Measurements from ENCODE around the gene KLHL42. TPM values are rescaled to one million over a fixed set of nuclear protein-coding genes. Genes with fewer than 3 reads are reported as not detected.

Gene KLHL42
- total RNA-seq, 1 donor from 2014 or later, result 65.3 TPM

DNA sequence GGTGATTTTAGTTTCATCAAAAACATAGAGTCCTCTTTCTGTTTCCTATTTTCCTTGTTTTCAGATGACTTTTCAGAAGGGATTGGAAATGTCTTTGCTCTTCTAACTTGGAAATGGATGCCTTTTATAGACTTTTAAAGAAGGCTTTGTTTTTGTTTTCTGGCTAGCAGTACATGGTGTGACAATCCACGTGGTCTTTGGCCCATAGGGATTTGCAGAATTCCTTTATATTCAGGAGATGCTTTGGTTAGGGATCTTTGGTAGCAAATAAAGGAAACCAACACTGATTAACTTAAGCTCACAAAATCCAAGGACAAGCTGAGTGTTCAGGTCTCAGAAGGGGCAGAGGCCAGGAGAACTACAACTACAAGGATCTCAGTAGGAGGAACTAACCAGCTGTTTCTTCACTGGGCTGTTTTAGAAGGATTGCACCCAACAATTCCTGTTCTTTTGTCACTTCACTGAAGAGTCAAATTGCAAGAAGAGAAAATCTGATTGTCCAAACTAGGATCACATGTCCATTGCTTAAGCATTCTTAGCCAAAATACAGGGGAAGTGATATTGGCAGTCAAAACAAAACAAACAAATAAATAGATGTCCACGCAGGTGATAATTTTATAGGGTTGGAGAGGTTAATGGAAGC is 58.6 kb downstream of the KLHL42 start:
- no peaks in the 10 kb centered on the region for H3K4me1 Mint-ChIP-seq (ENCODE audit: low read depth, unreplicated experiment)
- no peak for DNase-seq
- TF ChIP-seq, protein P1, sequence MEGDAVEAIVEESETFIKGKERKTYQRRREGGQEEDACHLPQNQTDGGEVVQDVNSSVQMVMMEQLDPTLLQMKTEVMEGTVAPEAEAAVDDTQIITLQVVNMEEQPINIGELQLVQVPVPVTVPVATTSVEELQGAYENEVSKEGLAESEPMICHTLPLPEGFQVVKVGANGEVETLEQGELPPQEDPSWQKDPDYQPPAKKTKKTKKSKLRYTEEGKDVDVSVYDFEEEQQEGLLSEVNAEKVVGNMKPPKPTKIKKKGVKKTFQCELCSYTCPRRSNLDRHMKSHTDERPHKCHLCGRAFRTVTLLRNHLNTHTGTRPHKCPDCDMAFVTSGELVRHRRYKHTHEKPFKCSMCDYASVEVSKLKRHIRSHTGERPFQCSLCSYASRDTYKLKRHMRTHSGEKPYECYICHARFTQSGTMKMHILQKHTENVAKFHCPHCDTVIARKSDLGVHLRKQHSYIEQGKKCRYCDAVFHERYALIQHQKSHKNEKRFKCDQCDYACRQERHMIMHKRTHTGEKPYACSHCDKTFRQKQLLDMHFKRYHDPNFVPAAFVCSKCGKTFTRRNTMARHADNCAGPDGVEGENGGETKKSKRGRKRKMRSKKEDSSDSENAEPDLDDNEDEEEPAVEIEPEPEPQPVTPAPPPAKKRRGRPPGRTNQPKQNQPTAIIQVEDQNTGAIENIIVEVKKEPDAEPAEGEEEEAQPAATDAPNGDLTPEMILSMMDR (IDR thresholded peaks at IDR 0.05; ENCODE audit: partially characterized antibody, unreplicated experiment), result no peak
- no peaks in the 10 kb centered on the region for H3K27me3 Mint-ChIP-seq (ENCODE audit: unreplicated experiment)
- peaks cover 13% of the 10 kb centered on the region for H3K36me3 Mint-ChIP-seq (ENCODE audit: unreplicated experiment)
- no peak overlapping the region for H3K27ac Mint-ChIP-seq (ENCODE audit: unreplicated experiment)
- no peaks in the 10 kb centered on the region for H3K9me3 Mint-ChIP-seq (ENCODE audit: unreplicated experiment)
- no peak overlapping the region for H3K4me3 Mint-ChIP-seq (ENCODE audit: unreplicated experiment)

DNA sequence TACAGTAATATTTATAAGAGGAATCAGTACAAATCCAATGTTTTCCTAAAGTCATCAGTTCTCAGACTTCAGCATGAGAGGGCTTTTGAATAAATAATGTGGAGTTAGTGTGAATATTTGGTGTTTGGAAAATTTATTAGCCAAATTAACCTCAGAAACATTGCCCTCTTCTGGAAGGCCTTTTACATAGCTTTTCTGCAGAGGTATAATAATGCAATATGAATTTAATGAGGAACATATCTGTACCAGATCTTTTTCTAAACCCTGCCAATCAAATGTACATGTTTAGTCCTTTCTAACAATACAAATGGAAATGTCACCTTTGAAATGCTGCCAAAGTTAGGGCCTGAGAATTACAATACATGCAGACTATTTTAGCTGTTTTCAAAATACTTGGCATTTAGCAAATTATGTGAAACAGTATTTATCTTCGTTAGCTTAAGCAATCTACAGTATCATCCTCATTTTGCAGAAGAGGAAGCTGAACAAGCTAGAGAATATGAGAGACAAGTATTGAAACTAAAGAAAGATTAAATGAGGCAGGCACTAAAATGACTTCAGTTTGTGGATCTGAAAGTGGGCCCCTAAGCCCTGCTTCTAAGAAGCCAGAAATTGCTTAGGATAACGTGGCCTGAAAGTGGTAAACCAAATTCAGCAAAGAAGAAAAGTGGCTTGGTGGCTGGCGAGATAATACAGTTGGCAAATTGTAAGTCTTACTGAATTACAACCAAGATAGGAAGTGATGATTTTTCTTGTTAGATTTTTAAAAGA is 60.4 kb downstream of the KLHL42 start:
- Mint-ChIP-seq H3K27ac (ENCODE audit: unreplicated experiment) (no peak overlapping the region), H3K9me3 (ENCODE audit: unreplicated experiment) (no peaks in the 10 kb centered on the region), H3K36me3 (ENCODE audit: unreplicated experiment) (no peaks in the 10 kb centered on the region), H3K27me3 (ENCODE audit: unreplicated experiment) (no peaks in the 10 kb centered on the region), H3K4me1 (ENCODE audit: low read depth, unreplicated experiment) (peaks cover 6% of the 10 kb centered on the region), H3K4me3 (ENCODE audit: unreplicated experiment) (no peak overlapping the region)
- TF ChIP-seq, protein P1 (IDR thresholded peaks at IDR 0.05; ENCODE audit: partially characterized antibody, unreplicated experiment), result no peak
- no peak for DNase-seq

DNA sequence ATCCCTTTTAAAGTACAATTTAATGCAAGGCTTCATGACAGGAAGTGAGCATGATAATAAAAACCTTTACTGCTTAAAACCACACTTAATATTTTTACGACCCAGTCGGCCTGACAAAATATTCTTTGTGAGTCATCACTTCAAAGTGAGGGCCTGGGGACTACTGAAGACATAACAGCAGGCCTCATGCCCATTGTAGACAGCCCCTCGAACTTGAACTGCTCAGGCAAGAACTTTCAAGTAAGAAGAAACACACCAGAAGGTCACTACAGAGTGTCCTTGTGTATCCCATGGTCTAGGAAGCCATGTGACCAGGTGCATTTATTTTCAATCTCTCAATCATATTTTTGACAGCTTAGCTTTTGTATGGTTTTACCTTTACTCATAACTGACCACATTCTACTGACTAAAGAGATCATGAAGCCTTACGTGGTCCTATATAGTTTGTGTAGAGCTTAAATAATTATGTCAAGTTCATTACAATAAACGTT is 61.4 kb downstream of the KLHL42 start:
- DNase-seq, result no peak
- H3K4me3 Mint-ChIP-seq (ENCODE audit: unreplicated experiment), result no peak overlapping the region
- no peaks in the 10 kb centered on the region for H3K9me3 Mint-ChIP-seq (ENCODE audit: unreplicated experiment)
- TF ChIP-seq, protein P1 (IDR thresholded peaks at IDR 0.05; ENCODE audit: partially characterized antibody, unreplicated experiment), result no peak
- H3K27me3 Mint-ChIP-seq (ENCODE audit: unreplicated experiment), result peaks cover 1% of the 10 kb centered on the region
- peaks cover 6% of the 10 kb centered on the region for H3K4me1 Mint-ChIP-seq (ENCODE audit: low read depth, unreplicated experiment)
- no peaks in the 10 kb centered on the region for H3K36me3 Mint-ChIP-seq (ENCODE audit: unreplicated experiment)
- H3K27ac Mint-ChIP-seq (ENCODE audit: unreplicated experiment), result no peak overlapping the region

DNA sequence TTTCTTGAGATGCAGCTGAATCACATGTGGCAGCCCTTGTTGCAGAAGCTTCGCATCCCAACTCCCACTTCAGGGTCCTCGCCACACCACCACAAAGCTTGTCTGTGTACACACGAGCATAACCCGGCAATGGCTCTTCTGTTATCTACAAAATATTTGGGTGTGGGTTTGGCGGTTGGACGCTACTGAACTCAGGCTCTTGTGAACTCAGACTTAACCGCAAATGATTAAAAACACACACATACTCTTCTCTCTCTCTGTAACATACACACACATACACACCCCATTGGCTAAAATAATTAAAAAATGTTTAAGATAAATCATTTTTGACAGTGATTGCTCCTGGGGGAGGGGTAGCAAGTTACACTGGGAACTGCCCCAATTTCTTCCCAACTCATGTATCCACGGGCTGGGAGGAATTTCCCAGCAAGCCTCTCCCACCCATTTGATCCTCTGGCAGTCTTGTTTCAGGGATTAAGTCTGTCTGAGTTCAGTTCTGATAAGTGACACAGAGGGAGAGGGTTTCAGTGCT is 63.7 kb downstream of the KLHL42 start:
- DNase-seq, result no peak
- Mint-ChIP-seq H3K4me1 (ENCODE audit: low read depth, unreplicated experiment) (peaks cover 6% of the 10 kb centered on the region), H3K36me3 (ENCODE audit: unreplicated experiment) (peaks cover 4% of the 10 kb centered on the region), H3K9me3 (ENCODE audit: unreplicated experiment) (no peaks in the 10 kb centered on the region), H3K4me3 (ENCODE audit: unreplicated experiment) (no peak overlapping the region), H3K27ac (ENCODE audit: unreplicated experiment) (no peak overlapping the region), H3K27me3 (ENCODE audit: unreplicated experiment) (peaks cover 3% of the 10 kb centered on the region)
- TF ChIP-seq, protein P1 (IDR thresholded peaks at IDR 0.05; ENCODE audit: partially characterized antibody, unreplicated experiment), result no peak

All from glutamatergic neuron (in vitro differentiated cells).